C4-2B (cell line): Measurements from ENCODE around the gene ARID4B.
"Not testable (repeated sequence)": the region's sequence is repeated elsewhere in the genome, so short reads cannot be mapped to it uniquely, and the experiment has no call there.

Source experiments
- H3K27ac ChIP-seq: fragments of 450-650 bp; 2 replicates; pipeline ENCODE4 v1.5.1; 2017
- CTCF ChIP-seq: fragments of 450-650 bp; conservative IDR thresholded peaks from 2 replicates; pipeline ENCODE4 v1.5.1; 2017; ENCODE audit warnings: mild to moderate bottlenecking
- ZFX ChIP-seq: fragments of 450-650 bp; IDR thresholded peaks from 2 replicates; pipeline ENCODE4 v1.6.1; 2017

ARID4B gene

GRCh38 chr1:235225299-235225698 lies 102.7 kb downstream of the ARID4B start:
- no peak overlapping the region for H3K27ac ChIP-seq

GRCh38 chr1:235221653-235222375 lies 106.2 kb downstream of the ARID4B start:
- no peak overlapping the region for H3K27ac ChIP-seq
- no peak for TF ChIP-seq CTCF
- TF ChIP-seq ZFX: no peak

More at GRCh38 chr1:235225299-235225698, 102.7 kb downstream of the ARID4B start:
- TF ChIP-seq CTCF (no peak), ZFX (no peak)

- TF ChIP-seq ZFX: no peak
- TF ChIP-seq CTCF: no peak
Measured at GRCh38 chr1:235215453-235215852, 112.5 kb downstream of the ARID4B start.

DNA sequence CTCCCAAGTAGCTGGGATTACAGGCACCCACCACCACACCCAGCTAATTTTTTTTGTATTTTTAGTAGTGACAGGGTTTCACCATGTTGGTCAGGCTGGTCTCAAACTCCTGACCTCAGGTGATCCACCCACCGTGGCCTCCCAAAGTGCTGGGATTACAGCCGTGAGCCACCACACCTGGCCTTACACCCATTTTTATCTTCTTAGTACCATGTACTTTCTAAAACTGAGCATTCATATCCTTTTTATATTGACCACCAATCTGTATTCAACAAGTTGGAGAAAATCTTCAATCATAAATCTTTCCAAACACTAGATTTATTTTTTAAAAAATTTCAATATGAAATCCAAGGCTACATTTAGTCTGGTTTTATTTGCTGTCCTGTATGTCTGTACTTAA lies 113.0 kb downstream of the ARID4B start:
- not testable (repeated sequence) for H3K27ac ChIP-seq

More at GRCh38 chr1:235215453-235215852, 112.5 kb downstream of the ARID4B start:
- no peak overlapping the region for H3K27ac ChIP-seq

DNA sequence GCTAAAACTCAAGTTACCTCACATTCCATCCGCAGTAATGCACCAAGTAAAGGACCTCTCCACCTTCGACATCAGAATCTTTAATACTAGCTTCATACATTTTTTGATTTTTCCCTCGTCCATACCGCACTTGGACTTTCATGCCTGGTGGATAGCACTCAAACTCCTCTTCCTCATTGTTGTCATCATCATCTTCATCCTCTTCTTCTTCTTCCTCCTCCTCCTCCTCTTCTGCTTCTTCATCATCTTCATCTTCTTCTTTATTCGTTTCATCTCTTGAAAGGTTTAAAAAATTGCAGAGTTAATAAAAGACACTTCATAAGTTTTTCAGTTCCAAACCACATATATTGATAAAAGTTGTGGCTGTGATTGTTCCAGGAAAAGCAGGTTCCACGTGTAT lies 114.2 kb downstream of the ARID4B start:
- no peak overlapping the region for H3K27ac ChIP-seq
- TF ChIP-seq ZFX: no peak
- TF ChIP-seq CTCF: no peak

GRCh38 chr1:235211517-235211916 lies 116.5 kb downstream of the ARID4B start:
- no peak for TF ChIP-seq CTCF
- no peak for TF ChIP-seq ZFX
- H3K27ac ChIP-seq: no peak overlapping the region

GRCh38 chr1:235207209-235207565 lies 120.8 kb downstream of the ARID4B start:
- H3K27ac ChIP-seq: no peak overlapping the region
- TF ChIP-seq CTCF (no peak), ZFX (no peak)
